HG03159 (cell line): ENCODE results near the gene DDX42.
"Not testable (repeated sequence)": the region's sequence is repeated elsewhere in the genome, so short reads cannot be mapped to it uniquely, and the experiment has no call there.

ENCODE experiments used
- ATAC-seq: cut with Tn5 transposase; IDR thresholded peaks from one replicate; pipeline ENCODE4 v1.9.1; 2021; ENCODE audit warnings: mild to moderate bottlenecking, moderate library complexity; ENCODE audit not compliant: unreplicated experiment

DDX42 gene

GRCh38 chr17:63780507-63780906 is 6.5 kb downstream of the DDX42 start:
- ATAC-seq = no peak

- ATAC-seq = no peak
Observed at GRCh38 chr17:63780928-63781327, 7.0 kb downstream of the DDX42 start.

- no peak for ATAC-seq
Observed at GRCh38 chr17:63783522-63783921, 9.6 kb downstream of the DDX42 start.

- no peak for ATAC-seq
Observed at GRCh38 chr17:63785556-63785955, 11.6 kb downstream of the DDX42 start.

GRCh38 chr17:63786117-63786516 is 12.1 kb downstream of the DDX42 start:
- ATAC-seq = no peak

GRCh38 chr17:63786971-63787711 is 13.2 kb downstream of the DDX42 start:
- ATAC-seq = no peak

- ATAC-seq = no peak
Observed at GRCh38 chr17:63790057-63790456, 16.1 kb downstream of the DDX42 start.

- no peak for ATAC-seq
Observed at GRCh38 chr17:63792055-63792729, 18.2 kb downstream of the DDX42 start.

GRCh38 chr17:63796375-63796774 is 22.4 kb downstream of the DDX42 start:
- ATAC-seq = not testable (repeated sequence)

- no peak for ATAC-seq
Observed at GRCh38 chr17:63798572-63799106, 24.7 kb downstream of the DDX42 start.

GRCh38 chr17:63800783-63801182 is 26.8 kb downstream of the DDX42 start:
- ATAC-seq = no peak

GRCh38 chr17:63804328-63804727 is 30.4 kb downstream of the DDX42 start:
- no peak for ATAC-seq

GRCh38 chr17:63805591-63805990 is 31.6 kb downstream of the DDX42 start:
- no peak for ATAC-seq

GRCh38 chr17:63809970-63810369 is 36.0 kb downstream of the DDX42 start:
- no peak for ATAC-seq

- ATAC-seq = no peak
Observed at GRCh38 chr17:63816123-63816522, 42.2 kb downstream of the DDX42 start.

- ATAC-seq = no peak
Observed at GRCh38 chr17:63816669-63817068, 42.7 kb downstream of the DDX42 start.

GRCh38 chr17:63817736-63818385 is 43.9 kb downstream of the DDX42 start:
- no peak for ATAC-seq

GRCh38 chr17:63819131-63819530 is 45.2 kb downstream of the DDX42 start:
- ATAC-seq = no peak

- no peak for ATAC-seq
Observed at GRCh38 chr17:63819585-63820537, 45.9 kb downstream of the DDX42 start.

GRCh38 chr17:63820963-63821561 is 47.1 kb downstream of the DDX42 start:
- ATAC-seq = no peak
